ENCODE measurements around the gene HORMAD1.

- TF ChIP-seq, protein P1, sequence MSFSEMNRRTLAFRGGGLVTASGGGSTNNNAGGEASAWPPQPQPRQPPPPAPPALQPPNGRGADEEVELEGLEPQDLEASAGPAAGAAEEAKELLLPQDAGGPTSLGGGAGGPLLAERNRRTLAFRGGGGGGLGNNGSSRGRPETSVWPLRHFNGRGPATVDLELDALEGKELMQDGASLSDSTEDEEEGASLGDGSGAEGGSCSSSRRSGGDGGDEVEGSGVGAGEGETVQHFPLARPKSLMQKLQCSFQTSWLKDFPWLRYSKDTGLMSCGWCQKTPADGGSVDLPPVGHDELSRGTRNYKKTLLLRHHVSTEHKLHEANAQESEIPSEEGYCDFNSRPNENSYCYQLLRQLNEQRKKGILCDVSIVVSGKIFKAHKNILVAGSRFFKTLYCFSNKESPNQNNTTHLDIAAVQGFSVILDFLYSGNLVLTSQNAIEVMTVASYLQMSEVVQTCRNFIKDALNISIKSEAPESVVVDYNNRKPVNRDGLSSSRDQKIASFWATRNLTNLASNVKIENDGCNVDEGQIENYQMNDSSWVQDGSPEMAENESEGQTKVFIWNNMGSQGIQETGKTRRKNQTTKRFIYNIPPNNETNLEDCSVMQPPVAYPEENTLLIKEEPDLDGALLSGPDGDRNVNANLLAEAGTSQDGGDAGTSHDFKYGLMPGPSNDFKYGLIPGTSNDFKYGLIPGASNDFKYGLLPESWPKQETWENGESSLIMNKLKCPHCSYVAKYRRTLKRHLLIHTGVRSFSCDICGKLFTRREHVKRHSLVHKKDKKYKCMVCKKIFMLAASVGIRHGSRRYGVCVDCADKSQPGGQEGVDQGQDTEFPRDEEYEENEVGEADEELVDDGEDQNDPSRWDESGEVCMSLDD (CRISPR knock-in tag; IDR thresholded peaks at IDR 0.05; ENCODE audit: borderline replicate concordance): no peak
- TF ChIP-seq ZBTB1 (CRISPR knock-in tag; IDR thresholded peaks at IDR 0.05; ENCODE audit: borderline replicate concordance): no peak
- TF ChIP-seq POLR2A (IDR thresholded peaks at IDR 0.05; ENCODE audit: insufficient read depth in 1 of 2, low read depth in 2 of 2, low read length in 2 of 2): no peak
- TF ChIP-seq ZNF20 (CRISPR knock-in tag; IDR thresholded peaks at IDR 0.05): no peak
- no peak for TF ChIP-seq ZNF274 (CRISPR knock-in tag; IDR thresholded peaks at IDR 0.05)
- no peak for TF ChIP-seq PHF8 (CRISPR knock-in tag; IDR thresholded peaks at IDR 0.05)
- TF ChIP-seq, protein P2, sequence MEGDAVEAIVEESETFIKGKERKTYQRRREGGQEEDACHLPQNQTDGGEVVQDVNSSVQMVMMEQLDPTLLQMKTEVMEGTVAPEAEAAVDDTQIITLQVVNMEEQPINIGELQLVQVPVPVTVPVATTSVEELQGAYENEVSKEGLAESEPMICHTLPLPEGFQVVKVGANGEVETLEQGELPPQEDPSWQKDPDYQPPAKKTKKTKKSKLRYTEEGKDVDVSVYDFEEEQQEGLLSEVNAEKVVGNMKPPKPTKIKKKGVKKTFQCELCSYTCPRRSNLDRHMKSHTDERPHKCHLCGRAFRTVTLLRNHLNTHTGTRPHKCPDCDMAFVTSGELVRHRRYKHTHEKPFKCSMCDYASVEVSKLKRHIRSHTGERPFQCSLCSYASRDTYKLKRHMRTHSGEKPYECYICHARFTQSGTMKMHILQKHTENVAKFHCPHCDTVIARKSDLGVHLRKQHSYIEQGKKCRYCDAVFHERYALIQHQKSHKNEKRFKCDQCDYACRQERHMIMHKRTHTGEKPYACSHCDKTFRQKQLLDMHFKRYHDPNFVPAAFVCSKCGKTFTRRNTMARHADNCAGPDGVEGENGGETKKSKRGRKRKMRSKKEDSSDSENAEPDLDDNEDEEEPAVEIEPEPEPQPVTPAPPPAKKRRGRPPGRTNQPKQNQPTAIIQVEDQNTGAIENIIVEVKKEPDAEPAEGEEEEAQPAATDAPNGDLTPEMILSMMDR (CRISPR knock-in tag; IDR thresholded peaks at IDR 0.05): no peak
- TF ChIP-seq MTA1 (CRISPR knock-in tag; IDR thresholded peaks at IDR 0.05; ENCODE audit: borderline replicate concordance): no peak
- TF ChIP-seq RAD21 (CRISPR knock-in tag; IDR thresholded peaks at IDR 0.05): no peak
- TF ChIP-seq CHD4 (IDR thresholded peaks at IDR 0.05; ENCODE audit: borderline replicate concordance, low read length): no peak
- no peak for TF ChIP-seq FOXJ3 (CRISPR knock-in tag; IDR thresholded peaks at IDR 0.05; ENCODE audit: borderline replicate concordance)
These were observed 24.1 kb downstream of the HORMAD1 start for GRCh38 chr1:150696590-150696989.

Data from HepG2 (cell line).